Stimulated activated CD4-positive, alpha-beta T cell treated with anti-CD3 and anti-CD28 coated beads, Interleukin-4, amount 100 ng/mL, for 48 hours (primary cell): ENCODE data around the gene MUC4.
"Not testable (repeated sequence)": the region's sequence is repeated elsewhere in the genome, so short reads cannot be mapped to it uniquely, and the experiment has no call there.

Source experiments
- DNase-seq, 2 donors: peaks; one replicate each; pipeline ENCODE4 v3.0.0-alpha.2; 2020; ENCODE audit warnings: low read depth in 2 of 2

Gene MUC4

GRCh38 chr3:195810455-195810845 lies 1.3 kb downstream of the MUC4 start:
- DNase-seq: no peak

DNA sequence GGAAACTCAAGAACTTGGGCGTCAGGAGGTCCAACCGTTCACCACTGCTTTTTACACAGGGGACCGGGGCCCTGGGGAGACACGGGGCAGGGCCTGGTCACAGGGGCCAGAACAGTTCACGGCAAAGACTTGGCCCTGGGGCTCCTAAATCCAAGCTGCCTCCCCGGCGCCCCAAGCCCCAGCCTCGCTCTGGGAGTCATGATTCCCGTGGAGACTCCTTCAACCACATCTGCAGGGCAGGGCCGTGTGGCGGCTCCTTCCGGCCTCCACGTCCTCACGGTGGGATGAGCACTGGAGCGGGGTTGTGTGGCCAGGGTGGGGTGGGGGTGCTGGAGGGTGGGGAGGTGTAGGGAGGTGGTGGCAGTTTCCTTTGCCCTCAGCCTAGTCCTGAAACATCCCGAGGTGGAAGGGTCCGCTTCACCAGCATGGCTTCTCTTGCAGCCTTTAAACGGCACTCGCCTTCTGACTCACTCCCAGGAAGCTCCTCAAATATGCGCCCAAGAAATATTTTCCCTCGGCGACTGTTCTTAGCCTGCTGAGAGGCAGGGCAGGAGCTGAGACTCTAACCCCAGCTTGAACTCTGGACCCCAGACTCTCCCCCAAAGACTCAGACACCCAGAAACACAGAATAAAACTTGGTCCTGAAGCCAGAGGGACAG lies 1.8 kb downstream of the MUC4 start:
- no peak for DNase-seq

DNA sequence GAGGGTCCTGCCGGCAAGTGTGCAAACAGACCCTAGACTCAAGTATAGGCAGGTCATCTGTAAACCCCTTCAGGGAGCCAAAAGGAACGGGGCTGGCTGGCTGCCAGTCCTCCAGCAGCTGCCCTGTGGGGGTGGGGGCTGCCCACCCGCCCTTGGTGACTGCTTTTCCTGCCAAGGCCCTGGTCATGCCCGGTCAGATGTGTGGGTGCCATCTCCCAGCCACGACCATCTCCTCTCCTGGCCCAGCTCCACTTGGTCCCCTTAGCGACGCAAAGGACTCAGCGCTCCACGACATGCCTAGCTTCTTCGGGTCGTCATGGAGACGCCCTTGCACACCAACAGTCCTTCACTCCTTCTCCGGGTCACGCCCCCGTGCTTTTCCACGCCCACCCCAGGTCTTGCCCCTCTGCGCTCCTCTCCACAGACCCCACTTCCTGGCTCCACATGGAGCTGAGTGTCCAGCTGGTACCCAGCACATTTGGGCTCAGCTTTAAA lies 2.4 kb downstream of the MUC4 start:
- DNase-seq: no peak

DNA sequence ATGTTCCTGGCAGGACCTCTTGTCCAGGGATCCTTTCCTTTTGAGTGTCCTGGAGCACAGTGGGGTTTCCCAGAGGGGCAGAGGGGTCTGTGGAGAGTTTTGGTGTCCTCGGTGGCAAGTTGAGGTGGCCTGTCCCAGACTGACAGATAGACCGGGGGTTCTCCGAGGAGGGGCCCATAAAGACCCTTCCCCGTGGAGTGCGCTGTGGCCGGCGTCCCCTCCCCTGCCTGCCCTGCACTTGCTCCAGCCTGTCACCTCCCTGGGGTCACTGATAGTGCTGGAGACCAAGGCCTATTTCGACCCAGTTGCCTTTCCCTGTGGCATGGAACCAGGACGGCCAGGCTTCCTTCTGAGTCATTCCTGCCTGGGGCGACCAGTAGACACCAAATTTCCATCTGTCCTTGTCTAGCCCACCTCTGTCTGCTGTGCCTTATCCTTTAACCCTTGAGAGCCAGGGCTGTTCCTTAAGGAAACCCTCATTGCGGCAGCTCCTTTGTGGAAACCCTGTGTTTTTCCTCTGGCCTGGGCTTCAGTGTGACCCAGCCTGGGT lies 2.9 kb downstream of the MUC4 start:
- no peak for DNase-seq

DNA sequence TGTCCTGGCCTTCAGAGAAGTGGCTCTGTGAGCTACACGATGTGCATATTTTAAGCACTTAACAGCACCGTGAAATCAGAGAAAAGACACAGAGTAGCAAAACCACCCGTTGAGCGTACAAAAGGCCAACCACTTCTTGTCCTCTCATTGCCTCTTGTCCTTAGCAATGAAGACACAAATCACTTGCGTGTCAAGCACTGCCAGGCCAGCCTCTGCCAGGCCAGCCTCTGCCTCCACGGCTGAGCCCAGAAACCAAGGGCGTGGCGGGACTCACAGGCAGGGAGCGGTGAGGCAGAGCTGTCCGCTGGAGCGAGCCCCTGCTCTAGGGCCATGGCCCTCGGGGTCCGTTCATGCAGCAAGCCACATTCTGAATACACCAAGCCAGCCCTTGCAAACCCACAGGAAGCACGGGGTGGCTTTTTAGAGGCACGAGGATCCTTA lies 4.0 kb downstream of the MUC4 start:
- no peak for DNase-seq

DNA sequence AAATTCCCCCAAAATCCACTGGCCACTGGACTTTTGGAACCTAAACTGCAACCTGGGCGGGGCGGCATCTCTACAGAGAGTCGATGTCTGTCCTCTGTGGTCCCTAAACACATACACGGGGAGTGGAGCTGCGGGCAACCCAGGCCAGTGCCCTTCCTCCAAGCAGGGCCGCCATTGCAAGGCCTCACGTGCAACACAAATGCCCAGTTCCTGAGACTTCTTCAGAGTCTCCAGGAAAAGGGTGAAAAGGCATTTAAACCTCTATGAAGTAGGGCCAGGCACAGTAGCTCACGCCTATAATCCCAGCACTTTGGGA lies 4.9 kb downstream of the MUC4 start:
- DNase-seq: no peak

DNA sequence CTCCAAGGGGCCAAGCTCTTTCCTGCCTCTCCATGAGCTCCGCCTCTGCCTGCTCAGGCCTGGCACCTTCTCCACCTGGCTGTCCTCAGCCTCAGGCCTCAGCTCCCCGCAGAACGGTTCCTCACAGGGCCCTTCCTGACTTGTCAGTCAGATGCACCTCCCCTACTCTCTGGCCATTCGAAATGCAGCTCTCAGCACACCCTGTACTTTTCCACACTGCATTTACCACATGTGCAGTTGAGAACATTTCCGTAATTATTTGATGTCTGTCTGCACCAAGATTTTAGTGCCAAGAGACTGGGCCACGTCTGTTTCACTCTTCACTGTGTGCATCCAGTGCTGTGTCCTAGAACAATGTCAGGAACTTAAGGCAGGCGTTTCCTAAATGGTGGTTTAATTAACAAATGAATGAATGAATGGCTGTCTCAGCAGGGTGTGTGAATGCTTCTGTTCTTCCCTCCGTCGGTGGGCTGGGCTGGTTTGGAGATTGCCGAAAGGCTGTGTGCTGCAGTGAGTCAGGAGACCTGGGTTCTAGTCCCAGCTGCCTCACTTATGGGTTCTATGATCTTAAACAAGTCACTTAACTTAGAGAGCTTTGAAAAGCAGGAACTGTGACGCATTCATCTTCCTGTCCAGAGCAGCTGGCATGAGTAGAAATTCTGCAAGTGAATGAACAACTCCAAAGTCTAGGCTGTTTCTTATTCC lies 5.4 kb downstream of the MUC4 start:
- no peak for DNase-seq

GRCh38 chr3:195805588-195805987 lies 6.1 kb downstream of the MUC4 start:
- DNase-seq: not testable (repeated sequence)

GRCh38 chr3:195805181-195805580 lies 6.5 kb downstream of the MUC4 start:
- DNase-seq: no peak

DNA sequence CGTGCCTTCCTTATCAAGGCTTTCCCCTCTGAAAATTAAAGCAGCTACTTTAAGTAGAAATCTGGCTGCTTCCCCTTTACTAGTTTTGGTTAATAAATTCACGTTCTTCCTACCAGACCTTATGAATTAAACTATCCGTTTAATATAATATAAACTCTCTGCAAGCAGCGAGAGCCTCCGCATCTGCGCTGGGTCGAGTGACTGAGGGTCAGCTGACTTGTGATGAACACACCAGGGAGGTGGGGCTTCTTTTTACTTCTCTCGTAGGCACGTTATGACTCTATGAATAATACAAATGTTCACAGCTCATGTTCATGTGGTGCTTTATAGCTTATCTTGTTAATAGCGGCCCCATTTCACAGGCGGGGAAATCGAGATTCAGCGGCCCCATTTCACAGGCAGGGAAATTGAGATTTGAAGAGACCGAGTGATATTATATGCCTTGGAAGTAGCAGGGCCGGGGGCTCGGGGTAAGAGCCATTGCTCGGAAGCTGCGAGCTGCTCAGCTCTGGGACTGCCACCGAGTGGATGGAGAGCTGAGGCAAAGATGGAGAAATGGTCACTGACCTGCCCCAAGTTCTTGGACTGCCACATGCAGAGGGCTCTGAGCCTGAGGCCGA lies 8.3 kb downstream of the MUC4 start:
- DNase-seq: no peak

DNA sequence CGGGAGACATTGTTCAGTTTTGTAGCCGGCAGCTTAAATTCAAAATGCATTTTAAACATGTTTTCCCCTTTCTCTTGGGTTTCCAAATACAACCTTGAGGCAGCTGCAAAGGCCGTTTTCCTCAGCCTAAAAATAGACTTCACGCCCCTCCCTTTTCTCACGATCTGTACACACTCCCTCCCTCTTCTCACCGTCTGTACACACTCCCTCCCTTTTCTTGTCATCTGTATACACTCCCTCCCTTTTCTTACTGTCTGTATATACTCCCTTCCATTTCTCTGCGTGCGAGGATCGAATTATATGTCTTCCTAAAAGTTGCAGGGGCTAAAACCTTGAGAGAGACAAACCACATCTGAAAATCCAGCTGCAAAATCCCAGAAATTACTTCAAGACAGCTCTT lies 8.9 kb downstream of the MUC4 start:
- no peak for DNase-seq

DNA sequence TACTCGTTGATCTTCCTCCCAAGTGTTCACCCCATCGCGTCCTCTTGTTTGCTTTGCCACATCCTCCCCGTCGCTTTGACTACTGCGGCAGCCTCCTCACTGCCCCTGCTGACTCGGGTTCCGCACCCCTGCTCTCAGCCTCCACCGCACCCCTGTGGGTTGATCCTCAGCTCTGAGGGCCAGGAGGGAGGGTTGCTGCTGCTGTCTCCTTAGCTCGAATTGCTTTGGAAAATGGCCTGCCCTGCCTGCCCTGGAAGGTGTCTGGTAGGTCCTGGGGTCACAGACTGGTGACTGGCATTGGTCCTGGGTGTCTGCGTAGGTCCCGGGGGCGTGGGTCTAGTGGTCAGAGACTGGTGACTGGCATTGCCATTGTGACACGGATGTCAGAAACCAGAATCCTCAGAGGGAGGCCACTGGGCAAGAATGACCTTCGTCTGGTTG lies 9.4 kb downstream of the MUC4 start:
- DNase-seq: no peak

DNA sequence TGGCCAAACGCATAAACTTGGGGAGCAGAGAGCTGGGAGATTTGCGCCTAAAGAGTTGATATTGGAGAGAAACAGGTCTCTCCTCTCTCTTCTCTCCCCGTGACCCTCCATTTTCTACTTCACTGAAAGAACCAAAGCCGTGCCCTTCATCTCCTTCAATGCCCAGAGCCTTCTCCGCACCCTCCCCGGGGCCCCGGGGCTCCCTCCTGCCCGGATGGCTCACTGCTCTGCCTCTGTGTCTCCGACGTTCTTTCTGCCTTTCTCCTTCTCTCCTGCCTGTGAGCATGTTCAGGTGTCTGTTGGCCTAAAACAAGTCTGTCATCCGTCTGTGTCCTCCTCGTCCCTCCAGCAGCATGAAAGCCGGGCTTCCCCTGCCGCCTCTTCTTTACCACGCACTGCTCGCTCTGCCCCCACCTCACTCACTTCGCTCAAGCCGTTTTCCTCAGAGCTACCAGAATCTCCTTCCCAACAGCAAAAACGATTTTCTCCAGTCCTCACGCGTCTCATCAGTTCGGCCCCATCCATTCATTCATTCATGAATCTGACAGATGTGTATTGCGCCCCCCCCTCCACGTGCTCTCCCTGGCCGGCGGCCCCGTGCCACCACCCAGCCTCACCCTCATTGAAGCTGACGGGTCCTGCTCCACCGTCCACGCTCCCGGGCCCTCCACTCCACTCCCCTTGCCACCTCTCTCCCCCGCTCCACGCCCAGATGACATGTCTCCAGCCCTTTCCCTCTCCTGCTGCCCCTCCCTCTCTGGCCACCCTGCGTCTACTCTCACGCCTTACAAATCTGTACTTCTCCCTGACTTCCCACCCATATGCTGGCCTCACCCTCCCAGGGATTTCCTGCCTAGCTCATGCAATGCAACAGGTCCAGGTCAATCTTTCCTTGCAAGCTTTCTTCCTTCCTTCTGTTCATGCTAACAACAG lies 10.2 kb downstream of the MUC4 start:
- DNase-seq: no peak

DNA sequence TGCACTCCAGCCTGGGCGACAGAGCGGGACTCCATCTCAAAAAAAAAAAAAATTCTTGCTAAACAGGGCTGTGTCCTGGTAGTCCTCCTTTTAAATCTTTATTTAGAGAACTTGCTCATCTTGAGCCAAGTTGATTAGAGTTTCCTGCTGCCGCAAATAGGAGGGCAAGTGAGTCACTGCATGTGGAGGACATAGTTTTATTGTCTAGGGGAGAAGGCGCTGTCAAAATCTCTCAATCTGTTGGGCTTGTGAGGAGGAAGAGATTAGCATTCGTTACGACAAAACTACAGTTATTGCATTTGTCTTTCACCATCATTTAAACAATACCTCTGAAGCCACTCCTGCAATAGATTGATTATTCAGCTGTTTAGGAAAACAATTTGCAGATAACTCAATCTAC lies 11.5 kb downstream of the MUC4 start:
- DNase-seq: no peak

DNA sequence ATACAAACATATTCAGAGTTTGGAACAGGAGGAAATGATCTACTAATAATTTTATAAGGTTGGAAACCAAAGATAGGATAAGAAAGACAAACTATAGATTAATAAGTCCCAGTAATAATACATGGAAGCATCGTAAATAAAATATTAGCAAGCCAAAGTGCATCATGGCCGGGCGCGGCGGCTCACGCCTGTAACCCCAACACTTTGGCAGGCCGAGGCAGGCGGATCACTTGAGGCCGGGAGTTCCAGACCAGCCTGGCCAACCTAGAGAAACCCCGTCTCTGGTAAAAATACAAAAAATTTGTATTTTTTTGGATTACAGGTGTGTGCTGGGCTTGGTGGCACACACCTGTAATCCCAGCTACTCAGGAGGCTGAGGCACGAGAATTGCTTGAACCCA lies 14.9 kb downstream of the MUC4 start:
- DNase-seq: no peak

DNA sequence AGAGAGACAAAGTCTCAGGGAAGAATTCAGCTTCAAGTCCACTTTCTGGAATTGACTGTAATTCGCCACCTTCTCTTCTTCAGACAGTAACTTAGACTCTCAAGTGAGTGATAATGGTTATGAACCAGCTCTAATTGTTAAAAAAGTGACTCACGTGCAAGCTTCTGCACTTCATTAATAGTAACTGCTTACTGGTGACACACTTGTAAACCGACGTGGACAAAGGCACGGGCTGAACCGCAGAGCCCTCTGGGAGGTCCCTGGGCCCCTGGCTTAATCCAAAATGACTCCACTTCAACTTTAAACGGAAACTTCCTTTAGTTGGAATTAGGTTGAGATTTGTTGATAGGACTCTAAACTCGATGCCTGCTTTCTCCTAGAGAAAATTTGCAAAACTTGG lies 17.0 kb downstream of the MUC4 start:
- DNase-seq: no peak

- DNase-seq: not testable (repeated sequence)
Observed at GRCh38 chr3:195792621-195793020, 19.1 kb downstream of the MUC4 start.

GRCh38 chr3:195790901-195791300 lies 20.8 kb downstream of the MUC4 start:
- no peak for DNase-seq

GRCh38 chr3:195788711-195789581 lies 22.8 kb downstream of the MUC4 start:
- DNase-seq: no peak

DNA sequence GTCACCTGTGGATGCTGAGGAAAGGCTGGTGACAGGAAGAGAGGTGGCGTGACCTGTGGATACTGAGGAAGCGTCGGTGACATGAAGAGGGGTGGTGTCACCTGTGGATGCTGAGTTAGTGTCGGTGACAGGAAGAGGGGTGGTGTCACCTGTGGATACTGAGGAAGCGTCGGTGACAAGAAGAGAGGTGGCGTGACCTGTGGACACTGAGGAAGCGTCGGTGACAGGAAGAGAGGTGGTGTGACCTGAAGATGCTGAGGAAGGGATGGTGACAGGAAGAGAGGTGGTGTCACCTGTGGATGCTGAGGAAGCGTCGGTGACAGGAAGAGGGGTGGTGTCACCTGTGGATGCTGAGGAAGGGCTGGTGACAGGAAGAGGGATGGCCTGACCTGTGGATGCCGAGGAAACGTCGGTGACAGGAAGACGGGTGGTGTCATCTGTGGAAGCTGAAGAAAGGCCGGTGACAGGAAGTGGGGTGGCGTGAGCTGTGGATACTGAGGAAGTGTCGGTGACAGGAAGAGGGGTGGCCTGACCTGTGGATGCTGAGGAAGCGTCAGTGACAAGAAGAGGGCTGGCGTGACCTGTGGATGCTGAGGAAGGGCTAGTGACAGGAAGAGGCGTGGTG lies 25.8 kb downstream of the MUC4 start:
- not testable (repeated sequence) for DNase-seq
